ENCODE results near the gene BAZ2B.

- no peak for TF ChIP-seq CTCF (IDR thresholded peaks at IDR 0.05; ENCODE audit: insufficient read depth, low read length, poor library complexity, severe bottlenecking)
- no peak for TF ChIP-seq EZH2phosphoT487 (conservative IDR thresholded peaks at IDR 0.05; ENCODE audit: low read length)
These were observed 174.0 kb downstream of the BAZ2B start for GRCh38 chr2:159442159-159442852.

Measured in SU-DHL-6 (cell line).